ENCODE data around the gene ST3GAL3.
"Not testable (repeated sequence)": the region's sequence is repeated elsewhere in the genome, so short reads cannot be mapped to it uniquely, and the experiment has no call there.

Gene ST3GAL3

GRCh38 chr1:43757343-43758053 lies 50.2 kb downstream of the ST3GAL3 start:
- no peak for DNase-seq (ENCODE audit: low spot score)

GRCh38 chr1:43760745-43761317 lies 53.5 kb downstream of the ST3GAL3 start:
- DNase-seq (ENCODE audit: low spot score) = no peak

- peak; percentile 88 for DNase-seq (ENCODE audit: low spot score)
These were observed 56.2 kb downstream of the ST3GAL3 start for GRCh38 chr1:43763497-43763973.

GRCh38 chr1:43764581-43764980 lies 57.2 kb downstream of the ST3GAL3 start:
- no peak for DNase-seq (ENCODE audit: low spot score)

GRCh38 chr1:43766086-43766784 lies 58.9 kb downstream of the ST3GAL3 start:
- no peak for DNase-seq (ENCODE audit: low spot score)

- no peak for DNase-seq (ENCODE audit: low spot score)
These were observed 59.6 kb downstream of the ST3GAL3 start for GRCh38 chr1:43766818-43767525.

- DNase-seq (ENCODE audit: low spot score) = no peak
These were observed 60.8 kb downstream of the ST3GAL3 start for GRCh38 chr1:43768168-43768567.

- no peak for DNase-seq (ENCODE audit: low spot score)
These were observed 62.1 kb downstream of the ST3GAL3 start for GRCh38 chr1:43769350-43769908.

- no peak for DNase-seq (ENCODE audit: low spot score)
These were observed 62.8 kb downstream of the ST3GAL3 start for GRCh38 chr1:43770111-43770510.

GRCh38 chr1:43772978-43773377 lies 65.6 kb downstream of the ST3GAL3 start:
- no peak for DNase-seq (ENCODE audit: low spot score)

GRCh38 chr1:43773821-43774220 lies 66.5 kb downstream of the ST3GAL3 start:
- DNase-seq (ENCODE audit: low spot score) = no peak

- DNase-seq (ENCODE audit: low spot score) = peak; percentile 78
These were observed 67.0 kb downstream of the ST3GAL3 start for GRCh38 chr1:43774359-43774758.

GRCh38 chr1:43776043-43776761 lies 68.9 kb downstream of the ST3GAL3 start:
- DNase-seq (ENCODE audit: low spot score) = peak; percentile 15

GRCh38 chr1:43777916-43778315 lies 70.6 kb downstream of the ST3GAL3 start:
- DNase-seq (ENCODE audit: low spot score) = not testable (repeated sequence)

- DNase-seq (ENCODE audit: low spot score) = no peak
These were observed 71.9 kb downstream of the ST3GAL3 start for GRCh38 chr1:43779266-43779665.

GRCh38 chr1:43779805-43780403 lies 72.6 kb downstream of the ST3GAL3 start:
- no peak for DNase-seq (ENCODE audit: low spot score)

GRCh38 chr1:43781574-43781973 lies 74.2 kb downstream of the ST3GAL3 start:
- DNase-seq (ENCODE audit: low spot score) = peak; percentile 25

- no peak for DNase-seq (ENCODE audit: low spot score)
These were observed 75.8 kb downstream of the ST3GAL3 start for GRCh38 chr1:43783096-43783670.

- no peak for DNase-seq (ENCODE audit: low spot score)
These were observed 76.4 kb downstream of the ST3GAL3 start for GRCh38 chr1:43783671-43784205.

- no peak for DNase-seq (ENCODE audit: low spot score)
These were observed 79.0 kb downstream of the ST3GAL3 start for GRCh38 chr1:43786201-43786958.
